ENCODE data around the gene MMP7. TPM values are rescaled to one million over a fixed set of nuclear protein-coding genes. Genes with fewer than 3 reads are reported as not detected.

The MMP7 gene
- total and polyA plus RNA-seq, 2 donors from 2014 or later: 101 to 1,380 TPM

- Histone ChIP-seq H3K27ac (ENCODE audit: low read depth in 2 of 2, low read length in 2 of 2) (no peak overlapping the region), H3K4me3 (ENCODE audit: low read length in 3 of 3) (no peak overlapping the region), H3K36me3 (ENCODE audit: control insufficient read depth in 2 of 3, insufficient read depth in 3 of 3, low read length in 3 of 3) (no peaks in the 10 kb centered on the region), H3K9ac (ENCODE audit: low read length in 3 of 3) (no peak overlapping the region), H3K9me3 (ENCODE audit: control insufficient read depth in 2 of 3, insufficient read depth in 1 of 3, low read length in 3 of 3) (no peaks in the 10 kb centered on the region), H3K27me3 (ENCODE audit: control insufficient read depth, insufficient read depth, low read length) (no peaks in the 10 kb centered on the region), H3K4me1 (ENCODE audit: control insufficient read depth in 2 of 3, insufficient read depth in 2 of 3, low read depth in 1 of 3, low read length in 3 of 3) (no peaks in the 10 kb centered on the region)
- DNase-seq (no peak), FAIRE-seq (no peak)
- intact Hi-C loops (cut with DNase I): no loop called here
- TF ChIP-seq CTCF (IDR thresholded peaks at IDR 0.05; ENCODE audit: borderline replicate concordance, extremely low read depth, insufficient read depth): no peak
These were observed 38.3 kb upstream of the MMP7 start for GRCh38 chr11:102568851-102569250.

- DNase-seq: no peak
These were observed 35.6 kb upstream of the MMP7 start for GRCh38 chr11:102566112-102566511.

GRCh38 chr11:102564110-102564509 is 33.6 kb upstream of the MMP7 start:
- Histone ChIP-seq H3K9me3 (ENCODE audit: control insufficient read depth in 2 of 3, insufficient read depth in 1 of 3, low read length in 3 of 3) (no peaks in the 10 kb centered on the region), H3K9ac (ENCODE audit: low read length in 3 of 3) (no peak overlapping the region), H3K4me1 (ENCODE audit: control insufficient read depth in 2 of 3, insufficient read depth in 2 of 3, low read depth in 1 of 3, low read length in 3 of 3) (peaks cover 0 to 3% (median 0%) of the 10 kb centered on the region in 3 donors), H3K36me3 (ENCODE audit: control insufficient read depth in 2 of 3, insufficient read depth in 3 of 3, low read length in 3 of 3) (no peaks in the 10 kb centered on the region), H3K27me3 (ENCODE audit: control insufficient read depth, insufficient read depth, low read length) (no peaks in the 10 kb centered on the region), H3K4me3 (ENCODE audit: low read length in 3 of 3) (no peak overlapping the region), H3K27ac (ENCODE audit: low read depth in 2 of 2, low read length in 2 of 2) (no peak overlapping the region)
- no peak for DNase-seq
- intact Hi-C loops (cut with DNase I): no loop called here
- no peak for TF ChIP-seq CTCF (IDR thresholded peaks at IDR 0.05; ENCODE audit: borderline replicate concordance, extremely low read depth, insufficient read depth)
- FAIRE-seq: no peak

More at GRCh38 chr11:102566112-102566511, 35.6 kb upstream of the MMP7 start:
- Histone ChIP-seq H3K36me3 (ENCODE audit: control insufficient read depth in 2 of 3, insufficient read depth in 3 of 3, low read length in 3 of 3) (no peaks in the 10 kb centered on the region), H3K4me3 (ENCODE audit: low read length in 3 of 3) (no peak overlapping the region), H3K4me1 (ENCODE audit: control insufficient read depth in 2 of 3, insufficient read depth in 2 of 3, low read depth in 1 of 3, low read length in 3 of 3) (no peaks in the 10 kb centered on the region), H3K9me3 (ENCODE audit: control insufficient read depth in 2 of 3, insufficient read depth in 1 of 3, low read length in 3 of 3) (no peaks in the 10 kb centered on the region), H3K27ac (ENCODE audit: low read depth in 2 of 2, low read length in 2 of 2) (no peak overlapping the region), H3K27me3 (ENCODE audit: control insufficient read depth, insufficient read depth, low read length) (no peaks in the 10 kb centered on the region), H3K9ac (ENCODE audit: low read length in 3 of 3) (no peak overlapping the region)
- intact Hi-C loops (cut with DNase I): no loop called here
- no peak for FAIRE-seq
- no peak for TF ChIP-seq CTCF (IDR thresholded peaks at IDR 0.05; ENCODE audit: borderline replicate concordance, extremely low read depth, insufficient read depth)

- FAIRE-seq: no peak
- intact Hi-C loops (cut with DNase I): no loop called here
- Histone ChIP-seq H3K9ac (ENCODE audit: low read length in 3 of 3) (no peak overlapping the region), H3K4me3 (ENCODE audit: low read length in 3 of 3) (no peak overlapping the region), H3K36me3 (ENCODE audit: control insufficient read depth in 2 of 3, insufficient read depth in 3 of 3, low read length in 3 of 3) (no peaks in the 10 kb centered on the region), H3K27me3 (ENCODE audit: control insufficient read depth, insufficient read depth, low read length) (no peaks in the 10 kb centered on the region), H3K4me1 (ENCODE audit: control insufficient read depth in 2 of 3, insufficient read depth in 2 of 3, low read depth in 1 of 3, low read length in 3 of 3) (peaks cover 0 to 3% (median 0%) of the 10 kb centered on the region in 3 donors), H3K27ac (ENCODE audit: low read depth in 2 of 2, low read length in 2 of 2) (no peak overlapping the region), H3K9me3 (ENCODE audit: control insufficient read depth in 2 of 3, insufficient read depth in 1 of 3, low read length in 3 of 3) (no peaks in the 10 kb centered on the region)
- no peak for TF ChIP-seq CTCF (IDR thresholded peaks at IDR 0.05; ENCODE audit: borderline replicate concordance, extremely low read depth, insufficient read depth)
- no peak for DNase-seq
These were observed 31.1 kb upstream of the MMP7 start for GRCh38 chr11:102561636-102562035.
